GM04504 (cell line): ENCODE measurements around the gene AGER.
"Not testable (repeated sequence)": the region's sequence is repeated elsewhere in the genome, so short reads cannot be mapped to it uniquely, and the experiment has no call there.

Experiments used
- DNase-seq: peaks from one replicate; pipeline ENCODE4 v3.0.0-alpha.2; 2012; ENCODE audit warnings: low read depth

AGER gene

DNA sequence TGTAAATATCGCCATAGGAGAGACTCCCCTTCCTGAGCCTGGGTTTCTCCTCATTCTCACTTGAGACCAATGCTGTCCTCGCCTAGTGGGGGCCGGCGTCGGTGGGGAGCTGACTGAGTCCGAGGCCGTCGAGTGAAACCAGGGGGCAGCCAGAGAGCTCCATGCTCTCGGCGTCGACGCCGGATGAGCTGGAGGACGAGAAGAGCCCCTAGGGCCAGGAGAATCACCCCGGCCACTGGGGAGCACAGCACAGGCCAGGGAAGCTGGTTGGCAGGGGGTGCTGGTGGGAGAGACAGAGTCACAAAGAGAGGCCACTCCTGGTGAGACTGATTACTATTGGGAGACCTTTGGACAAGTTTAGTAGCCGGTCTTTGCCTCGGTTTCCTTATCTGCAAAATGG, 14.8 kb upstream of the AGER start:
- DNase-seq: no peak

DNA sequence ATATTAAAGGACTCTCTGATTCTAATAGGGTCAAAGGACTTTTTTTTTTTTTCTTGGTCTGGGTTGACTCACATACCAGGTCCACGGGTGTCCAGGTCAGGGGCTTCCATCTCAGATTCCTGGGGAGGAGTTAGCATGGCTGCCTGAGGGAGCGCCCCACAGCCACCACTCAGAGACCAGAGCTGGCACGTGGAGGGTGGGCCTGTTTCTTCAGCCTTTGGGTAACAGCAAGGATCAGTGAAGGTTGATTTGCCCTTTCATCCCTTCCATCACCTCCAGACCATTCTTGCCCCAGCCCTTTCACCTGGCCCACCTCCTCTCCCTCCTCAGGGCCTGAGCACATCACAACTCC, 14.3 kb upstream of the AGER start:
- DNase-seq: no peak

DNA sequence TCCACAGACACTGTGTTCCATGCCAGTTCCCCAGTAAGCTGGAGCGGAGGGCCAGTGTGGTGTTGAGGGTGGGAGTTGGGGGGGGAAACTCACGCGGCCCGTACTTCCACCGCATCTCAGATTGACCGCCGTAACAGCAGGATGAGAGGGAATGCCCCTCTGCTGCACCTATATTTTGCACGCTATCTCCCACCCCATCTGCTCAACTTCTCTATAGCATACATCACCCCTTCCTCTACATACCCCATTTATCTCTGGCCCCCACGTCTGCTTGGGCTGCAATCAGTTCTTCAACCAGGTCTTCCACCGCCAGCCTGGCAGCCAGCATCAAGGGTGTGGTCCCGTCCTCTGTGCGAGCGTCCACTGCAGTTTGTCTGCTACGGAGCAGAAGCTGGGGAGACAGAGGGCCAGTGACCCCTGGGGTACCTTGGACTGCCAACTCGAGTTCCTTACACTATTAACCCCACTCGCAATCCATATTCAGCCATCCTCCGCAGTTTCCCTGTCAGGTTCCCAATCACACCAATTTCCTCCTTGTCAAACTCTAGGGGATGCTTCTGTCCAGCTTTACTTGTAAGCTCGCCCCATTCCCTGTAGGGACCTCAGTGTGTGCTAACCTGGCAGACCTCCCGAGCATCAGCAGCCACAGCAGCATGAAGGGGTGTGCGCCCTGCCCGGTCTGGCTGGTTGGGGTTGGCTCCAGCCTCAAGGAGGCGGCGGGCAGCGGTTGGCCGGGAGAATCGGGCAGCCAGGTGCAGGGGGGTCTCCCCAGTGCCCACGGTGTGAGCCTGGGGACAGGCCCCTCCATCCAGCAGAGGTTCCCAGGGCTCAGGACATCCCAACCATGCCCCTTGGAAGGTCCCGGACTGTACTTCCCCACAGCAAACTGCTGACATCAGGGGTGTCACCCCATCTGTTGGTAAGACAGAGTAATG, 12.9 kb upstream of the AGER start:
- DNase-seq: no peak

DNA sequence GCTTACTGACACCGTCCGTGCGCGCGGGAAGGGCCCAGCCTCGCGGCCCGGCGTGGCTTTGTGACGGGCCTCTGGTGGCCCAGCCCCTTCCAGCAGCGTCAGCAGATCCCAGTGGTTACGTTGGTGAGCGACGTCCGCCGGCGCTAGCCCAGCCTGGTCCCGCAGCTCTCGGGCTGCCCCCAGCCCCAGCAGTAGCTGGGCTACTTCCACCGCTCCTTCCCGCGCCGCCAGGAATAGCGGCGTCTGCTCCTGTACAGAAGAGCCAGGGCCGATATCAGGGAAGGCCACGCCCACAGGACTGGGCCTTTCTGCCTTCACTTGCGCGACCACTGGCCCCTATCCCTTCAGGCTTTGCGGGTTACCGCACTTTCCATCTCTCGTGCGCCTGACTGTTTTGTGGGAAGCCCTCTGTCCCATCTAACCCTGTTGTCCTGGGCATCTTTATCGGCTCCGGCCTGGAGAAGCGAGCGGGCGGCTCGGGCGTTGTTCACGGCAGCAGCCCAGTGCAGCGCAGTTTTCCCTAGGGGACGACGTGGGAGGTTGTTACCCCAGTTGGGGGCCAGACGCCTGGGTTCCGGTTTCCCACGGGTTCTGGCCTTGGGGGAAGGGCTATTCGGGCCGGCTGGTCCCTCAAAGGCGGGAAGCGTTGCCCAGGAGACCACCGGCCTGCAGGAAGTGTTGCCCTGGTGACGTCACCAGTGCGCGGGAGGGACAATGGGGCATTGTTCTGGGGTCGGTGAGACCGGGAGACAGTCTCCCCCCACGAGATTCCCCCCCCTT, 12.0 kb upstream of the AGER start:
- peak; percentile 44 for DNase-seq

- DNase-seq: peak; percentile 100
These were observed 11.5 kb upstream of the AGER start for GRCh38 chr6:32195652-32195901.

GRCh38 chr6:32194825-32195651, 11.0 kb upstream of the AGER start:
- no peak for DNase-seq

- no peak for DNase-seq
These were observed 10.3 kb upstream of the AGER start for GRCh38 chr6:32194388-32194787.

- DNase-seq: not testable (repeated sequence)
These were observed 9.0 kb upstream of the AGER start for GRCh38 chr6:32193096-32193495.

- no peak for DNase-seq
These were observed 8.6 kb upstream of the AGER start, which contains the start of gene GPSM3 for GRCh38 chr6:32192608-32193039. Gene GPSM3 (minus strand): TSS chr6:32192643. CDS start chr6:32192513, 130 bp downstream.

DNA sequence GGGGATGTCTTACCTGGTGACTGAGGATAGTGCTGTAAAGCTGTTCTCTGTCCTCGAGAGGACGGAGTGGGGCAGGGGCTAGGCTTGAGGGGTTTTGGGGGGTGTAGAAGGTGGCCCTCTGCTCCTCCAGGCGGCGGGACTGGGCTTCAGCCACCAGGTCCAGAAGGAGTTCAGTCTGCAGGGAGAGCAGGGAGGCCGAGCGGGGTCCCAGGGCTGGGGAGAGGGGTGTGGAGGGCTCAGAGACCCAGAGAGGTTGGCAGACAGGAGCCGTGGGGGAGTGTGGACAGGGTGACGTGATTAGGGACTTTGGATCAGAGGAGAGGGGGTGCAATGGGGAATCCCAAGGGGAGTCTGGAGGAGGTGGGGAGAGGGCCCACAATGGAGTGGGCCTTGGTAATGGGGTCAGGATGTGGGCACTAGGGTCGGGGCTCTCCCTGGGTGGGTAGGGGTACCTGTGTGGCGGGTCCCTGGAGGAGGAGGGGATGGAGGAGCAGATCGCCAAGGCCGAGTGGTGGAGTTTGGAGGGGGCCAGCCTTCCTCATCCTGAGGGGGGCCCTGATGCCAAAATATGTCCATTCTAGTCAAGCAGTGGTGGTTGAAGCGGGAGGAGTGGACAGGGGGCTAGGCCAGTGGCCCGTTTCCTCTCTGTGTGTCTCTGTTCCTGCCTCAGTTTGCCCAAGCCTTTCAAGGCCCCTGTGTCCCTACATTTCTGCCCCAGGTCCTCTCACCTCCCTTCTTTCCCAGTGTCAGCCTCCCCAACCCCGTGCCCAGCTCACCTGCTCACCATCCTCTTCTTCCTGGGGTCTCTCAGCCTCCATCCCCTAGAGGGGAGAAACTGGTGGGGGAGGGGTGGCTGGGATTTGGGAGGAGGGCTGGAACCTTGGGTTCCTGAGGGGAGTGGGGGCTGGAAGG, 7.9 kb upstream of the AGER start:
- no peak for DNase-seq

DNA sequence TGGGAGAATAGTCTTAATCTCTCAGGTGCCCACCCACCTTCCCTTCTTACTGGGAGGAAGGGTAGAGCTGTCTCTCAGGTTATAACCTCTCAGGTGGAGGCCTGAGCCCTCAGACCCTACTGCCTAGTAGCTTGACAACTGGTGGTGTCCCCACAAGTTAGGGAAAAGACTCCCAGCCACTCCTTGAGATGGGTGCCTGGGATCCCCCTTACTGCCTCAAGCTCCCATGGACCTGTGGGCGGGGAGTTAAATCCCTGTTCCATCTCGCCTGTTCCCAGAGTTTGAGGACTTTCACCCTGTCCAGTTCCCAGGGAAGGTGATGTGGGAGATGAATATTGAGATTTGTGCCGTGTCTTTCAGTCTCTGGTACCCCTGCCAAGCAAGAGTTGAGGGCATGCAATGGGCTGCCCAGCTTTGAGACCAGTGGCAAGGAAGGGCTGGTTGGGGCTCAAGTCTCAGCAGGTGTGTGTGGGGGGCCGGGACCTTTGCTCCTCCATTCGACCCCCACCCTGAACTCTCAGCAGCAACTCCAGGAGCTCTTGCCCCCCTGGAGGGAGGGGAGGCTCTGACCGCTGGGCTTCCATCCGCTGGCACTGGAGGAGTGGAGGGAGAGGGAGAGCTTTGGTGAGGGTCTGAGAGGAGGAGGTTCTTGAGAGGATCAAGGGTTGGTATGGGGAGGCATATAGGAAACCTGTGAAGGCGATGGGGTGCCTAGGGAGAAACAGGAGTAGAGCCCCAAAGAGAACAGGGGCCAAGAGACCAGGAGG, 7.0 kb upstream of the AGER start:
- no peak for DNase-seq

DNA sequence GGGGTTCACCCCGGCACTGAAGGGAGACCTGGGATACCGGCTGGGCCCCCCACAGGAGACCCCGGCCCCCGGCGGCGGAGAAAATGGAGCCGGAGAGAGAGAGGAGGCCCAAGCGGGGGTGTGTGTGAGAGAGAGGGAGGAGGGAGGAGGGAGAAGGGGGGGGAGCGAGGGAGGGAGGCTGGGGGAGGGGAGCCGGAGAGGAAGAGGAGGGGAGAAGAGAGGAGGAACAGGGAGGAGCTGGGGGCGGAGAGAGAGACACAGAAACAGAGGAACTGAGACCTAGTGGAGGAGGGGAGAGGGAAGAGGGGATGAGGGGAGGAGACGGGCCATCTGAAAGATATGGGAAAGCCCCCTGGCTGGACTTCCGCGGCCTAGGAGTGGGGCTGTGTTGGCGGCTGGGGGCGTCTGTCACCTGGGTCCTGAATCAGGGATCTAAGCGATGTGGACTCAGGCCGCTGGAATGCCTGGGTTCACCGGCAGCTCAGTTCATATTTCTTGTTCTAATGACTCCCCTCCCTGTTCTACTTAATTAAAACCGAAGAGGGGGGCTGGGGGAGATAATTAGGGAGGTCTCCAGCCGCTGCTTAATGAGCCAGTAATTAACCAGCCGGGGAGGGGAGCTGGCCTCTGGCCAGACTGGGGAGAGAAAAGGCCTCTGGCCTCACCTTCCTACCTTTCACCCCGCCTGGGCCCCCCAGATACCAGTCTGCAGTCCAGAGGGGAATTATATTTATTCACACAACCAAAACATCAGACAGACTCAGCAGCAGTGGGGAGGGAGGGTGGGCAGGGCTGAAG, 6.2 kb upstream of the AGER start, which contains the start of gene PBX2:
PBX2 (minus strand) TSS at position 149 of the 798 bp plus-strand sequence. CDS start 287 bp downstream, outside the sequence.
- DNase-seq: peak; percentile 80

GRCh38 chr6:32189742-32190053, 5.6 kb upstream of the AGER start:
- no peak for DNase-seq

GRCh38 chr6:32189069-32189741, 5.2 kb upstream of the AGER start:
- DNase-seq: no peak

DNA sequence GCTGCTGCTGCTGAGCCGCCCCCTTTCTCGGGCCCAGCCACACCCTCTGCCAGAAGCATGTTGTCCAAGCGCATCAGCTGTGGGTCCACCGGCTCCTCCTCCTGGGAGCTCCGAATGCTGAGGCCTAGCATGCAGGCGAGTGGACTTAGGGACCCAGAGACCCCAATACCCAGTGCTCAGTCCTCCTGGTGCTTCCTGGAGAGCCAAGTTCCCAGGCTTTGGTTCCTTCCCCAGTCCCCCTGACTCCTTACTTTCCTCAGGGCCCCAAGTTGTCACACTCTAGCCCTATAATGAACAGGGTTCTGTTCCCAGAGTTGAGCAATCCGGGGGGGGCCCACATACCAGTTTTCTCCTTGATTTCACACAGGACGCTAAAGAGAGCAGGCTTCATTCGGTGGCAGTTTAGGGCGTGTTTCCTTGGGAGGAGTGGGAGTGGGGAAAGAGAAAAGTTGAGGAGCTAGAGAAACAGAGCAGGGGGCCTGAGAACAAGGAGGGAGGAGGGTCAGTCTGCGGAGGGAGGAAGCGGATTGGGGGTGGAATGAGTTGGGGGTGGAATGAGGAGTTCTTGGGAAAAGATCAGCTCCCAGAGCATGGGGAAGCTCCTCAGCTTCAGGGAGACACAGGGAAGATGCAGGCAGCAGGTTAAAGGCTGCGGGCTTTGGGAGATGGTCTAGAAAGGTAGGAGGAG, 4.5 kb upstream of the AGER start:
- DNase-seq: no peak

- not testable (repeated sequence) for DNase-seq
These were observed 3.8 kb upstream of the AGER start for GRCh38 chr6:32187725-32188380.

GRCh38 chr6:32187009-32187709, 3.1 kb upstream of the AGER start:
- DNase-seq: no peak
